GM12875 (cell line): ENCODE results near the gene SLC13A3.

Experiments
- H3K4me3 ChIP-seq: one replicate; pipeline ENCODE4 v1.5.1; 2011; ENCODE audit warnings: low read depth, low read length, control low read depth
- CTCF ChIP-seq: IDR thresholded peaks from 2 replicates; pipeline ENCODE4 v1.5.1; 2011; ENCODE audit warnings: low read depth, mild to moderate bottlenecking, control low read depth, inconsistent platforms, low read length, moderate library complexity, borderline replicate concordance; ENCODE audit not compliant: insufficient read depth

SLC13A3 gene

GRCh38 chr20:46671866-46672542 lies 20.7 kb upstream of the SLC13A3 start:
- TF ChIP-seq CTCF: no peak
- no peak overlapping the region for H3K4me3 ChIP-seq

- TF ChIP-seq CTCF: no peak
- no peak overlapping the region for H3K4me3 ChIP-seq
Observed at GRCh38 chr20:46670585-46671584, 19.6 kb upstream of the SLC13A3 start.

DNA sequence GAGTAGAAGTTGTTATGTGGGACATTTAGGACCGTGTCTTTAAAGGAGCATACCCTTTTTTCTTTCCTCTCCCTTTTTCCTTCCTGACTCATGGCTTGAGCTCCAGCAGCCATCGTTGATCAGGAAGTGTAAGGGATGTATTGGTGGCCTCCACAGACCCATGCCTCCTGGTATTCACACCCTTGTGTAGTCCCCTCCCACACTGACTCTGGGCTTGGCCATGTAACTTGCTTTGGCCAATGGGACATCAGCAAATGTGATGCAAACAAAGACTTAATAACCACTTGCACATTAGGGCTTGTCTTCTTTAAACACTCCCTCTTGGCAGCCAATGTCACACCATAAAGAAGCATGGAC lies 18.9 kb upstream of the SLC13A3 start:
- no peak overlapping the region for H3K4me3 ChIP-seq

GRCh38 chr20:46666818-46667515 lies 15.7 kb upstream of the SLC13A3 start:
- TF ChIP-seq CTCF: no peak
- H3K4me3 ChIP-seq: no peak overlapping the region

More for the DNA sequence above, 18.9 kb upstream of the SLC13A3 start:
- no peak for TF ChIP-seq CTCF

- no peak overlapping the region for H3K4me3 ChIP-seq
- no peak for TF ChIP-seq CTCF
Observed at GRCh38 chr20:46666306-46666705, 15.0 kb upstream of the SLC13A3 start.

DNA sequence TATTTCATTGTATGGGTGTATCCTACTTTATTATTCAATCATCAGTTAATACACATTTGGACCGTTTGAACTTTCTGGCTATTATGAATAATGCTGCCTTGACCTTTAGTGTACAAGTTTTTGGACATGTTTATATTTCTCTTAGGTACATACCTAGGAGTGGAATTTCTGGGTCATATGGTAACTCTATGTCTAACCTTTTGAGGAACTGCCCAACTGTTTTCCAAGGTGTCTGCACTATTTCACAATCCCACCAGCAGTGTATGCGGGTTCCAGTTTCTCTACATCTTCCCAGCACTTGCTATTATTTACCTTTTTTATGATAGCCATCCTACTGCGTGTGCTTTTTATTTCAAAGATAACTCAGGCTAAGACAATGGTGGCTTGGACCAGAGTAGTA lies 14.3 kb upstream of the SLC13A3 start:
- H3K4me3 ChIP-seq: no peak overlapping the region
- no peak for TF ChIP-seq CTCF

DNA sequence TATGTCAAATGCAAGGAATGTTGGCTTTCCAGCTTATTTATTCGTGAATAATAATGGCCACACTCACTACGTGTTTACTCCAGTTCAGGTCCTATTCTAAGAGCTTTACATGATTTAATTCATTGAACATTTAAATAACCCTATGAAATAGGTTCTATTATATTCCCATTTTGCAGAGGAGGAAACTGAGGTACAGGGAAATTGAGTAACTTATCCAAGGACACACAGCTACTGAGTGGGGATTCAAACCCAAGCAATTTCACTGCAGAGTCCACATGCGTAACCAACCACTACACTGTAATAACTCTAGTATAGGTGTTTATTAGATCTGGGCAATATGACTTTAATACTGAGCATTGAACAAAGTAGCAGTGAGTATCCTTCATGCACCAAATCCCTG lies 12.3 kb upstream of the SLC13A3 start:
- no peak for TF ChIP-seq CTCF

More for the DNA sequence above, 12.3 kb upstream of the SLC13A3 start:
- H3K4me3 ChIP-seq: no peak overlapping the region
